GM10266 (cell line): Measurements from ENCODE around the gene KRTAP19-1.

Experiments used
- DNase-seq: peaks from one replicate; pipeline ENCODE4 v3.0.0; 2012; ENCODE audit errors: extremely low spot score
- TF ChIP-seq, protein P1 (sequence below): IDR thresholded peaks from 2 replicates; pipeline ENCODE4 v1.5.1; 2012; ENCODE audit warnings: mild to moderate bottlenecking, low read depth; ENCODE audit not compliant: control insufficient read depth, insufficient read depth; ENCODE audit errors: missing control alignments

Gene KRTAP19-1

DNA sequence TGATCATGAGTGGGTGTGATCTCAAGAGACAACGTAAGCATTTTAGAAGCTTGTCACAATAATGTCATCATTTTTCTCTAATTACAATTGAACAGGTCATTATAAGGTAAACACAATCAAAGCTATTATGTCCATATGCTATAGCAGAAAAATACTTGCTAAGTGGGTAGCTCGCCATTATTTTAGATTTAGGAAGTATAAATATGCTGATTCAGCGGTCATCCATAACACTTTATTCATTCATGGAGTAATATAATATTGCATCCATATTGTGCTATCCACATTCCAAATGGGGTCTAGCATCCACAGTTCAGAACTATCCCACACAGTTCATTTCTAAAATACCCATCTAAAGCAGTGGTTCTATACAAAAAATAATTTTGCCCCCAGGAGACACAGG is 31.7 kb downstream of the KRTAP19-1 start:
- TF ChIP-seq, protein P1, sequence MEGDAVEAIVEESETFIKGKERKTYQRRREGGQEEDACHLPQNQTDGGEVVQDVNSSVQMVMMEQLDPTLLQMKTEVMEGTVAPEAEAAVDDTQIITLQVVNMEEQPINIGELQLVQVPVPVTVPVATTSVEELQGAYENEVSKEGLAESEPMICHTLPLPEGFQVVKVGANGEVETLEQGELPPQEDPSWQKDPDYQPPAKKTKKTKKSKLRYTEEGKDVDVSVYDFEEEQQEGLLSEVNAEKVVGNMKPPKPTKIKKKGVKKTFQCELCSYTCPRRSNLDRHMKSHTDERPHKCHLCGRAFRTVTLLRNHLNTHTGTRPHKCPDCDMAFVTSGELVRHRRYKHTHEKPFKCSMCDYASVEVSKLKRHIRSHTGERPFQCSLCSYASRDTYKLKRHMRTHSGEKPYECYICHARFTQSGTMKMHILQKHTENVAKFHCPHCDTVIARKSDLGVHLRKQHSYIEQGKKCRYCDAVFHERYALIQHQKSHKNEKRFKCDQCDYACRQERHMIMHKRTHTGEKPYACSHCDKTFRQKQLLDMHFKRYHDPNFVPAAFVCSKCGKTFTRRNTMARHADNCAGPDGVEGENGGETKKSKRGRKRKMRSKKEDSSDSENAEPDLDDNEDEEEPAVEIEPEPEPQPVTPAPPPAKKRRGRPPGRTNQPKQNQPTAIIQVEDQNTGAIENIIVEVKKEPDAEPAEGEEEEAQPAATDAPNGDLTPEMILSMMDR: no peak
- DNase-seq: no peak

DNA sequence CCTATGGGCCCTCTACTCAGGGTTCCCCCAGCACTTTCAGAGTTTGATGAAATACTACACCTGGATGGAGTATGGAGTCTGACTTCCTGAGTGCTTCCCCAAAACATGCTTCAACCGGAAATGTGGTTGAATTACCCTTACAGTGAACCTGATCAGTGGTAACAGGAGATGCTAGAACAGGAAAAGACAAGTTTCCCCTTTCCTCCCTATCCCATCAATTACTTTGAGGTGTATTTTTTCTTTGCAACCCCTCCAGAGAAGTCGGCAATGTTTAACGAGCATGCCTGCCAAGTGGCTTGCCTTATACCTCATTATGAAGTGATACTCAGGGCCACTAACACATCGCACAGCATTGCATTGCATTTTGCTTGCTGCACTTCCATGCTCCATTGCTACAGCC is 33.1 kb downstream of the KRTAP19-1 start:
- DNase-seq: no peak
- TF ChIP-seq, protein P1: no peak

DNA sequence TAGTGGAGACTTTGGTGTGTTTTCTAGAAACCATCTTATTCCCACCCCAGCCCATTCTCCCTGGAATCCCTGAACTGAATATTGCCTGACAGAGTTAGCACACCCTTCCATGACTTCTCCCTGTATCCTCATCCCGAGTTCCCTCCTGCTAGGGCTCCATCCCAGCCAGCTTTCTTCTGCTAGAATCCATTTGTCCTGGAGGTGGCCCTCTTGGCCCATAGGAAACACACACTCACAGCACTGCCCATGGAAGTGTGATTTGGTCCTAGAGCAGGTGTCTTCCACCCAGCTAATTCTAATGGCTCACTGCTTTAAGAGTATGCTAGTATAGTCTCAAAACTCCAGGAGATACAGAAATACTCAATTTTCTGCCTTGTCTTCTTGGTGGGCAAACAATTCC is 36.0 kb downstream of the KRTAP19-1 start:
- TF ChIP-seq, protein P1: no peak
- DNase-seq: no peak

DNA sequence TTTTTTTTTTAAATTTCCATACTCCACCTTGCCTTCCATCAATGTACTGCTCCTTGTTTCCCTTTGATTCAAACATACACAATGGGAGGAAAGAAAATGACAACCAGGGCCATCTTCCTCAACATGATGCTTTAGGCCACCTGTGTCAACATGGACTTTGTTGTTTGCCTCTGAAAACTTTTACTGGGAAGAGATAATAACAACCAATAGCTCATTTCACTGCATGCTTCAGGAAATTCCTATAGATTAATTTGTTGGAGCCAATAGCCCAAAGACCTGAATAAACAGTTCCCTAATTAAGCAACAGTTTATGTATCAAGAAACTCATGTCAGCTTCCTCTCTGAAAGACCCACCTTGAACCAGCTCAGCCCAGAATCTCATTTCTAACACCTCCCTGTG is 36.9 kb downstream of the KRTAP19-1 start:
- DNase-seq: no peak
- TF ChIP-seq, protein P1: no peak

DNA sequence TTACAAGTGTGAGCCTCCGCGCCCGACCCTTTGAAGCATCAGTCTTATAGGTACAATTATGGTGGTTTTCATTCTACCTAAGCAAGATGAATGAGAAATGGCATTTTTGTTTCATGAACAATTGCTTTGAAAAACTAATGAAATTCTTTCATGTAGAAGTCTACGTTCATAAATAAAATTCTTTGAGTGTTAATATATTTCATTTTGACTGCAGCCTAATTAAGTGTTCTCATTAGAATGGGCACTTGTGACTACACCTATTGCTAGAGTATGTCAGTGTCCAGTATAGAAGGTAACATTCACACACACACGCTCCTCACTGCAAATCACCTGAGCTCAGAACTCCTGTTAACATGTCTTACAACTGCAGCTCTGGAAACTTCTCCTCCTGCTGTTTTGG is 40.2 kb downstream of the KRTAP19-1 start, which contains the start of gene KRTAP15-1:
Gene KRTAP15-1, plus strand, starts transcription at position 301 of the 400 bp plus-strand sequence. Its CDS starts 53 bp downstream, at position 354.
- DNase-seq: no peak
- TF ChIP-seq, protein P1: no peak

DNA sequence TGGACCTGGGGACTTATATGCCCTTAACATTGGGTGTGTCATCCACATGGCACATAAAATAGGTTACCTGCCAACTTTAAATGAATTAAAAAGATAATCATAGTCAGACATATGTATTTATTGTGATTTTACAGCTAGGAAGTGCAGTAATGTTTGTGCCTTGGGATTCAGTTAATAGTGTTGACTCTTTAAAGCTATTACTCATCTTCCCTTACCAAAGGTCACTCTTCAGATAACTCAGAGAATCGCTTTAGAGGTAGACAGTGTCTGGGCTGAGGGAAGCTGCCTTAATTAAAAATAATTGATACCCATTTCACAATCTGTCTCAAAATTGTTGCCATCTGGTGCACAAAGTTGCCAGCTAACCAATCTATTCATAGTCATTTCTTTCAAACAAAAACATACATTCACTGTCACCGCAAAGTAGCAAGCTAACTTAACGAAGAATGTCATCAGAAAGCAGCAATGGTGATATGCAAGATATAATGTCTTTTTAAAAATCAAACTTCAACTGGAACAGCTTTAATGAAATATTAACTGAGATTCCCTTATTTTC is 43.1 kb downstream of the KRTAP19-1 start:
- DNase-seq: no peak
- TF ChIP-seq, protein P1: no peak

DNA sequence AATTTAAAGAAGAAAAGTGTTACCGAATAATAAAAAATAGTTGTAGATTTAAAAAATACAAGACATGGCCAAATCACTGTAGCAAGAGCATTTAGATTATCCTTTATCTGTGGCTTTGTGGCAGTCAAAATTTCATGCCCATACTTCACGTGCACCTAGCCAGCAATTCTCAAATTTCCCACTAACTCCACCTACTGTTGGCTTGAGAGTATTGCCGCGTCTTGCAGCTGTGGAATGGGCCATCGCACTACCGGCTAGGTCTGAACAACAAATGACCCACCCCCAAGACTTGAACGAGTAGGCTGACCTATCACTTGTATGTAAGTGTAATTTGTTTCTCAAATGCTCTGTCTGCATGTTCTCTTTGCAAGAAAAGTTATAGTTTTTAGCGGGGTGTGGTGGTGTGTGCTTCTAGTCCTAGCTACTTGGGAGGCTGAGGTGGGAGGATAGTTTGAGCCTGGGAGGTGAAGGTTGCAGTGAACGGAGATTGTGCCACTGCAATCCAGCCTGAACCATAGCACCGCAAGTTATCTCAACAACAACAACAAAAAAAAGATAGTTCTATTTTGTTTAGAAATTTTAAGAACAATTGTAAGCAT is 46.0 kb downstream of the KRTAP19-1 start:
- no peak for DNase-seq
- TF ChIP-seq, protein P1: peak; percentile 17
